GM12878 (cell line): ENCODE results near the gene TYROBP. TPM values are rescaled to one million over a fixed set of nuclear protein-coding genes. Genes with fewer than 3 reads are reported as not detected.

Experiments
- ATF7 ChIP-seq: fragments of 450-650 bp; IDR thresholded peaks from 2 replicates; pipeline ENCODE4 v1.6.1; 2016; ENCODE audit warnings: low read depth, mild to moderate bottlenecking
- DPF2 ChIP-seq: fragments of 450-650 bp; IDR thresholded peaks from 2 replicates; pipeline ENCODE4 v1.6.1; 2017; ENCODE audit warnings: mild to moderate bottlenecking
- FOXM1 ChIP-seq: IDR thresholded peaks from 2 replicates; pipeline ENCODE4 v1.6.1; 2012; ENCODE audit warnings: low read depth, mild to moderate bottlenecking, inconsistent platforms, low read length, moderate library complexity
- HDAC6 ChIP-seq: fragments of 200-600 bp; sonication (generic); IDR thresholded peaks from one replicate; pipeline ENCODE4 v1.8.0; 2017; ENCODE audit warnings: antibody characterized with exemption; ENCODE audit not compliant: unreplicated experiment
- NFYB ChIP-seq: IDR thresholded peaks from 2 replicates; pipeline ENCODE4 v1.6.1; 2011; ENCODE audit warnings: low read depth, mild to moderate bottlenecking, low read length, improper control_type of control experiment, moderate library complexity; ENCODE audit not compliant: insufficient read depth
- PAX5 ChIP-seq: IDR thresholded peaks from 2 replicates; pipeline ENCODE4 v1.6.1; 2011; ENCODE audit warnings: low read depth, low read length, borderline replicate concordance
- POLR2A ChIP-seq: IDR thresholded peaks from 2 replicates; pipeline ENCODE4 v1.6.1; 2011; ENCODE audit warnings: low read depth, mild to moderate bottlenecking, low read length
- POLR2AphosphoS5 ChIP-seq: IDR thresholded peaks from 2 replicates; pipeline ENCODE4 v1.6.1; 2011; ENCODE audit warnings: mild to moderate bottlenecking, low read length, inconsistent platforms
- RELA ChIP-seq: fragments of 450-650 bp; IDR thresholded peaks from 2 replicates; pipeline ENCODE4 v1.8.0; 2014; ENCODE audit warnings: borderline replicate concordance; ENCODE audit not compliant: partially characterized antibody
- TBL1XR1 ChIP-seq: IDR thresholded peaks from 2 replicates; pipeline ENCODE4 v1.6.1; 2012; ENCODE audit warnings: low read depth, low read length, improper control_type of control experiment
- ZNF274 ChIP-seq: IDR thresholded peaks from one replicate; pipeline ENCODE4 v1.8.0; 2011; ENCODE audit not compliant: insufficient read length, insufficient read depth
- polyA plus RNA-seq, 11 experiments: library from polyadenylated mRNA; depleted of rRNA in 4 of 11; unstranded in 6 of 11; stranded (reverse) in 5 of 11; fragments of >200 nt; fragmentation: Nextera tagmentation in 4 of 11; fragmentation: Illumina TruSeq in 1 of 11; extraction: Ambion mirVana in 4 of 11; extraction: Trizol in 1 of 11; gene quantifications; 1 replicate in 1 of 11; 2 replicates in 10 of 11; pipeline versions ENCODE4 v1.2.1 to v1.2.3, GENCODE V29; 2011 to 2016; ENCODE audit warnings: inconsistent platforms in 2 of 11, missing spikeins in 2 of 11, low read depth in 1 of 11
- total RNA-seq, 4 experiments: library from RNA; depleted of rRNA in 3 of 4; stranded (reverse); fragments of >200 nt in 3 of 4; fragmentation: Illumina TruSeq in 1 of 4; extraction: Trizol in 1 of 4; gene quantifications; 2 replicates each; pipeline versions ENCODE4 v1.2.1 to v1.2.3, GENCODE V29; 2013 to 2021
- TF ChIP-seq, protein P1 (sequence below): fragments of 450-650 bp; IDR thresholded peaks from 2 replicates; pipeline ENCODE4 v1.6.1; 2018; ENCODE audit warnings: mild to moderate bottlenecking, low read depth, moderate library complexity; ENCODE audit not compliant: partially characterized antibody
- TF ChIP-seq, protein P2 (sequence below): fragments of 450-650 bp; IDR thresholded peaks from 2 replicates; pipeline ENCODE4 v1.6.1; 2017; ENCODE audit warnings: mild to moderate bottlenecking, low read depth, inconsistent platforms; ENCODE audit not compliant: poor library complexity, severe bottlenecking
- TF ChIP-seq, protein P3 (sequence below): fragments of 450-650 bp; IDR thresholded peaks from 2 replicates; pipeline ENCODE4 v1.6.1; 2018; ENCODE audit warnings: borderline replicate concordance, mild to moderate bottlenecking; ENCODE audit not compliant: partially characterized antibody
- TF ChIP-seq, protein P4 (sequence below): fragments of 450-650 bp; IDR thresholded peaks from 2 replicates; pipeline ENCODE4 v1.6.1; 2017; ENCODE audit warnings: antibody characterized with exemption, mild to moderate bottlenecking, moderate library complexity

The TYROBP gene
- total and polyA plus RNA-seq, 10 of the 15 experiments (the other 5 are each of a cell fraction or from before 2014, with no cell fraction given), result 0.33 to 2.4 (median 0.58) TPM; not detected in 2

DNA sequence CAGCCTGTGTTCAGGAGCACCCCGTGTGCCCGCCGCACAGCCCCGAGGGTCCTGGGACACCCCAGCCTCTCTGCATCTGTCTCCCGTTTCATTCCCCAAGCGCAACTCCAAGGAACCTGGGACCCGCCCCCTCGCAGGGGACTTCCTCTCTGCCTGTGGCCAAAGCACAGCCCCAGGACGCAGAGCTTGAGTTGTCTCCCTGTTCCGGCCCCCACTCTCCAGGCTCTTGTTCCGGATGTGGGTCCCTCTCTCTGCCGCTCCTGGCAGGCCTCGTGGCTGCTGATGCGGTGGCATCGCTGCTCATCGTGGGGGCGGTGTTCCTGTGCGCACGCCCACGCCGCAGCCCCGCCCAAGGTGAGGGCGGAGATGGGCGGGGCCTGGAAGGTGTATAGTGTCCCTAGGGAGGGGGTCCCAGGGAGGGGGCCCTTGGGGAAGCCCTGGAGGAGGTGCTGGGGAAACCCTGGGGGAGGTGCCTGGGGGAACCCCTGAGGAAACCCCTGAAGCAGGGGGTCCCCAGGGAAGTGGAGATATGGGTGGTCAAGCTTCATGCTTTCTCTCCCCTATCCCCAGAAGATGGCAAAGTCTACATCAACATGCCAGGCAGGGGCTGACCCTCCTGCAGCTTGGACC, 4.4 kb downstream of the TYROBP start (continued):
- TF ChIP-seq, protein P1, sequence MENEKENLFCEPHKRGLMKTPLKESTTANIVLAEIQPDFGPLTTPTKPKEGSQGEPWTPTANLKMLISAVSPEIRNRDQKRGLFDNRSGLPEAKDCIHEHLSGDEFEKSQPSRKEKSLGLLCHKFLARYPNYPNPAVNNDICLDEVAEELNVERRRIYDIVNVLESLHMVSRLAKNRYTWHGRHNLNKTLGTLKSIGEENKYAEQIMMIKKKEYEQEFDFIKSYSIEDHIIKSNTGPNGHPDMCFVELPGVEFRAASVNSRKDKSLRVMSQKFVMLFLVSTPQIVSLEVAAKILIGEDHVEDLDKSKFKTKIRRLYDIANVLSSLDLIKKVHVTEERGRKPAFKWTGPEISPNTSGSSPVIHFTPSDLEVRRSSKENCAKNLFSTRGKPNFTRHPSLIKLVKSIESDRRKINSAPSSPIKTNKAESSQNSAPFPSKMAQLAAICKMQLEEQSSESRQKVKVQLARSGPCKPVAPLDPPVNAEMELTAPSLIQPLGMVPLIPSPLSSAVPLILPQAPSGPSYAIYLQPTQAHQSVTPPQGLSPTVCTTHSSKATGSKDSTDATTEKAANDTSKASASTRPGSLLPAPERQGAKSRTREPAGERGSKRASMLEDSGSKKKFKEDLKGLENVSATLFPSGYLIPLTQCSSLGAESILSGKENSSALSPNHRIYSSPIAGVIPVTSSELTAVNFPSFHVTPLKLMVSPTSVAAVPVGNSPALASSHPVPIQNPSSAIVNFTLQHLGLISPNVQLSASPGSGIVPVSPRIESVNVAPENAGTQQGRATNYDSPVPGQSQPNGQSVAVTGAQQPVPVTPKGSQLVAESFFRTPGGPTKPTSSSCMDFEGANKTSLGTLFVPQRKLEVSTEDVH, result no peak
- TF ChIP-seq ZNF274 (no peak), POLR2AphosphoS5 (peak; percentile 77; the same call in 1 of the 2 replicates), POLR2A (peak; percentile 87), DPF2 (peak; percentile 86), HDAC6 (no peak), ATF7 (peak; percentile 83), NFYB (no peak), PAX5 (peak; percentile 74; the same call in 1 of the 2 replicates), FOXM1 (peak; percentile 57; the same call in 1 of the 2 replicates), RELA (peak; percentile 91), TBL1XR1 (peak; percentile 100)
- TF ChIP-seq, protein P2, sequence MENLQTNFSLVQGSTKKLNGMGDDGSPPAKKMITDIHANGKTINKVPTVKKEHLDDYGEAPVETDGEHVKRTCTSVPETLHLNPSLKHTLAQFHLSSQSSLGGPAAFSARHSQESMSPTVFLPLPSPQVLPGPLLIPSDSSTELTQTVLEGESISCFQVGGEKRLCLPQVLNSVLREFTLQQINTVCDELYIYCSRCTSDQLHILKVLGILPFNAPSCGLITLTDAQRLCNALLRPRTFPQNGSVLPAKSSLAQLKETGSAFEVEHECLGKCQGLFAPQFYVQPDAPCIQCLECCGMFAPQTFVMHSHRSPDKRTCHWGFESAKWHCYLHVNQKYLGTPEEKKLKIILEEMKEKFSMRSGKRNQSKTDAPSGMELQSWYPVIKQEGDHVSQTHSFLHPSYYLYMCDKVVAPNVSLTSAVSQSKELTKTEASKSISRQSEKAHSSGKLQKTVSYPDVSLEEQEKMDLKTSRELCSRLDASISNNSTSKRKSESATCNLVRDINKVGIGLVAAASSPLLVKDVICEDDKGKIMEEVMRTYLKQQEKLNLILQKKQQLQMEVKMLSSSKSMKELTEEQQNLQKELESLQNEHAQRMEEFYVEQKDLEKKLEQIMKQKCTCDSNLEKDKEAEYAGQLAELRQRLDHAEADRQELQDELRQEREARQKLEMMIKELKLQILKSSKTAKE, result no peak
- TF ChIP-seq, protein P3, sequence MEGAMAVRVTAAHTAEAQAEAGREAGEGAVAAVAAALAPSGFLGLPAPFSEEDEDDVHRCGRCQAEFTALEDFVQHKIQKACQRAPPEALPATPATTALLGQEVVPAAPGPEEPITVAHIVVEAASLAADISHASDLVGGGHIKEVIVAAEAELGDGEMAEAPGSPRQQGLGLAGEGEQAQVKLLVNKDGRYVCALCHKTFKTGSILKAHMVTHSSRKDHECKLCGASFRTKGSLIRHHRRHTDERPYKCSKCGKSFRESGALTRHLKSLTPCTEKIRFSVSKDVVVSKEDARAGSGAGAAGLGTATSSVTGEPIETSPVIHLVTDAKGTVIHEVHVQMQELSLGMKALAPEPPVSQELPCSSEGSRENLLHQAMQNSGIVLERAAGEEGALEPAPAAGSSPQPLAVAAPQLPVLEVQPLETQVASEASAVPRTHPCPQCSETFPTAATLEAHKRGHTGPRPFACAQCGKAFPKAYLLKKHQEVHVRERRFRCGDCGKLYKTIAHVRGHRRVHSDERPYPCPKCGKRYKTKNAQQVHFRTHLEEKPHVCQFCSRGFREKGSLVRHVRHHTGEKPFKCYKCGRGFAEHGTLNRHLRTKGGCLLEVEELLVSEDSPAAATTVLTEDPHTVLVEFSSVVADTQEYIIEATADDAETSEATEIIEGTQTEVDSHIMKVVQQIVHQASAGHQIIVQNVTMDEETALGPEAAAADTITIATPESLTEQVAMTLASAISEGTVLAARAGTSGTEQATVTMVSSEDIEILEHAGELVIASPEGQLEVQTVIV, result no peak
- TF ChIP-seq, protein P4, sequence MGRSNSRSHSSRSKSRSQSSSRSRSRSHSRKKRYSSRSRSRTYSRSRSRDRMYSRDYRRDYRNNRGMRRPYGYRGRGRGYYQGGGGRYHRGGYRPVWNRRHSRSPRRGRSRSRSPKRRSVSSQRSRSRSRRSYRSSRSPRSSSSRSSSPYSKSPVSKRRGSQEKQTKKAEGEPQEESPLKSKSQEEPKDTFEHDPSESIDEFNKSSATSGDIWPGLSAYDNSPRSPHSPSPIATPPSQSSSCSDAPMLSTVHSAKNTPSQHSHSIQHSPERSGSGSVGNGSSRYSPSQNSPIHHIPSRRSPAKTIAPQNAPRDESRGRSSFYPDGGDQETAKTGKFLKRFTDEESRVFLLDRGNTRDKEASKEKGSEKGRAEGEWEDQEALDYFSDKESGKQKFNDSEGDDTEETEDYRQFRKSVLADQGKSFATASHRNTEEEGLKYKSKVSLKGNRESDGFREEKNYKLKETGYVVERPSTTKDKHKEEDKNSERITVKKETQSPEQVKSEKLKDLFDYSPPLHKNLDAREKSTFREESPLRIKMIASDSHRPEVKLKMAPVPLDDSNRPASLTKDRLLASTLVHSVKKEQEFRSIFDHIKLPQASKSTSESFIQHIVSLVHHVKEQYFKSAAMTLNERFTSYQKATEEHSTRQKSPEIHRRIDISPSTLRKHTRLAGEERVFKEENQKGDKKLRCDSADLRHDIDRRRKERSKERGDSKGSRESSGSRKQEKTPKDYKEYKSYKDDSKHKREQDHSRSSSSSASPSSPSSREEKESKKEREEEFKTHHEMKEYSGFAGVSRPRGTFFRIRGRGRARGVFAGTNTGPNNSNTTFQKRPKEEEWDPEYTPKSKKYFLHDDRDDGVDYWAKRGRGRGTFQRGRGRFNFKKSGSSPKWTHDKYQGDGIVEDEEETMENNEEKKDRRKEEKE, result no peak
